22Rv1 (cell line): Measurements from ENCODE around the gene GABRD.

Source experiments
- ZFX ChIP-seq: fragments of 450-650 bp; IDR thresholded peaks from 2 replicates; pipeline ENCODE4 v1.6.1; 2017; ENCODE audit warnings: antibody characterized with exemption, borderline replicate concordance
- TF ChIP-seq, protein P1 (sequence below): fragments of 450-650 bp; IDR thresholded peaks from 2 replicates; pipeline ENCODE4 v1.5.1; 2017; ENCODE audit warnings: mild to moderate bottlenecking

GRCh38 chr1:1976031-1976430 is 43.1 kb upstream of the GABRD start:
- TF ChIP-seq, protein P1, sequence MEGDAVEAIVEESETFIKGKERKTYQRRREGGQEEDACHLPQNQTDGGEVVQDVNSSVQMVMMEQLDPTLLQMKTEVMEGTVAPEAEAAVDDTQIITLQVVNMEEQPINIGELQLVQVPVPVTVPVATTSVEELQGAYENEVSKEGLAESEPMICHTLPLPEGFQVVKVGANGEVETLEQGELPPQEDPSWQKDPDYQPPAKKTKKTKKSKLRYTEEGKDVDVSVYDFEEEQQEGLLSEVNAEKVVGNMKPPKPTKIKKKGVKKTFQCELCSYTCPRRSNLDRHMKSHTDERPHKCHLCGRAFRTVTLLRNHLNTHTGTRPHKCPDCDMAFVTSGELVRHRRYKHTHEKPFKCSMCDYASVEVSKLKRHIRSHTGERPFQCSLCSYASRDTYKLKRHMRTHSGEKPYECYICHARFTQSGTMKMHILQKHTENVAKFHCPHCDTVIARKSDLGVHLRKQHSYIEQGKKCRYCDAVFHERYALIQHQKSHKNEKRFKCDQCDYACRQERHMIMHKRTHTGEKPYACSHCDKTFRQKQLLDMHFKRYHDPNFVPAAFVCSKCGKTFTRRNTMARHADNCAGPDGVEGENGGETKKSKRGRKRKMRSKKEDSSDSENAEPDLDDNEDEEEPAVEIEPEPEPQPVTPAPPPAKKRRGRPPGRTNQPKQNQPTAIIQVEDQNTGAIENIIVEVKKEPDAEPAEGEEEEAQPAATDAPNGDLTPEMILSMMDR = no peak
- TF ChIP-seq ZFX = no peak
